Umbilical cord (tissue), 2 donors: Measurements from ENCODE around the gene TRMO. TPM values are rescaled to one million over a fixed set of nuclear protein-coding genes. Genes with fewer than 3 reads are reported as not detected.
"Not testable (repeated sequence)": the region's sequence is repeated elsewhere in the genome, so short reads cannot be mapped to it uniquely, and the experiment has no call there.

Experiments
- DNase-seq: peaks from one replicate; pipeline ENCODE4 v3.0.0-alpha.2; 2015; ENCODE audit warnings: low spot score
- total RNA-seq: library from RNA; depleted of rRNA; stranded (reverse); fragments of >200 nt; gene quantifications from one replicate; pipeline ENCODE4 v1.2.3, GENCODE V29; 2014; ENCODE audit warnings: low replicate concordance; ENCODE audit not compliant: insufficient read depth

TRMO gene, protein sequence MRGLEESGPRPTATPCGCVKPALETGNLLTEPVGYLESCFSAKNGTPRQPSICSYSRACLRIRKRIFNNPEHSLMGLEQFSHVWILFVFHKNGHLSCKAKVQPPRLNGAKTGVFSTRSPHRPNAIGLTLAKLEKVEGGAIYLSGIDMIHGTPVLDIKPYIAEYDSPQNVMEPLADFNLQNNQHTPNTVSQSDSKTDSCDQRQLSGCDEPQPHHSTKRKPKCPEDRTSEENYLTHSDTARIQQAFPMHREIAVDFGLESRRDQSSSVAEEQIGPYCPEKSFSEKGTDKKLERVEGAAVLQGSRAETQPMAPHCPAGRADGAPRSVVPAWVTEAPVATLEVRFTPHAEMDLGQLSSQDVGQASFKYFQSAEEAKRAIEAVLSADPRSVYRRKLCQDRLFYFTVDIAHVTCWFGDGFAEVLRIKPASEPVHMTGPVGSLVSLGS
- 37.1 TPM for total RNA-seq

DNA sequence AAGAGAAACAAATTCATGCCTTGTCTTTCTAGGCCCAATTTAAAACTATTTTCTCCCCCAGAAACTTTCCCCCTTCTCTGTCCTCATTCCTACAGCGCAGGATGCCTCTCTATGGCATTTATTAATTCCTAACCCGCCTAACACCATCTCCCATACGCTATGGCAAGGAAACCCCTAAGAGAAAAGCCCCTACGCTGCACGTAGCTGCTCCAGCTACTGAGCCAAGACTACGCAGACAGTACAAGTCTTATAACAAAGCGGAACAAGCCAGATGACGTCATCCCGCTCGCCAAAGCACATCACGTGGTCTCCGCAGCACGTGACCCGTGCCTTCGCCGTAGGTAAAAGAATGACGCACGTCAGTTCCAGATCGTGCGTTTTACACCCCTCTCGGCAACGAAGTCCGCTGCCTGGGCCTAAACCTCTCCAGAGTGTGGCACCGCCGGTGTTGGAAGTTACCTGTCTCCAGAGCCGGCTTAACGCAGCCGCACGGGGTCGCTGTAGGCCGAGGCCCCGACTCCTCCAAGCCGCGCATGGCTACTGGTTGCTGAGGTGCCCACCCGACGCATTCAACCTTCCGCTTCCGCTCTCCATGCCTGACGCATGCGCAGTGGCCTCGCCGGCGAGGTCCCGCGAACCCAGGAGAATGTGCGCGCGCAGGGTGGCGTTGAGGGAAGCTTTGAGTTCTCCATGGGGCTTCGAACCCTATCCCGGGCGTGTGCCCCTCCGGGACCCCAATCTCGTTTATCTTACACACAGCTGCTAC, at the start of gene TRMO:
TSS of gene TRMO (minus strand) at position 542 of the 766 bp plus-strand sequence. CDS start at position 535, 7 bp downstream.
- DNase-seq: peak; percentile 99

DNA sequence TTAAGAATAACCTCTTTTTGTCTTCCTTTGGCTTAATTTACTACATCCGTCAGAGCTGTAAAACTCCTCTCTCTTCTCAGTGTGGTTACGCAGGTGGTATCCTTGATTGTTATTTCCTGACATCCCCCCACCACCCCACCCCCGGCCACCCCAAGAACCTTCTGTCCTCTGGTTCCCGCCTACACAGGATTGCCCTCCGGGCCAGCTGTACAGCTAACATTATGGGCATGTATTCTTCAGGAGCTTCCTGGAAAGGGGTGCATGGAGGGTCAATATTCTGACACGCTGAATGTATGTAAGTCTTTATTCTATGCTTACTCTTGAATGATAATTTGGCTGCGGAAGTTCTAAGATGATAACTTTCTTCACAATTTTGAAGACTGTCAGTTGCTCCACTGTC, 47.9 kb upstream of the TRMO start:
- no peak for DNase-seq

DNA sequence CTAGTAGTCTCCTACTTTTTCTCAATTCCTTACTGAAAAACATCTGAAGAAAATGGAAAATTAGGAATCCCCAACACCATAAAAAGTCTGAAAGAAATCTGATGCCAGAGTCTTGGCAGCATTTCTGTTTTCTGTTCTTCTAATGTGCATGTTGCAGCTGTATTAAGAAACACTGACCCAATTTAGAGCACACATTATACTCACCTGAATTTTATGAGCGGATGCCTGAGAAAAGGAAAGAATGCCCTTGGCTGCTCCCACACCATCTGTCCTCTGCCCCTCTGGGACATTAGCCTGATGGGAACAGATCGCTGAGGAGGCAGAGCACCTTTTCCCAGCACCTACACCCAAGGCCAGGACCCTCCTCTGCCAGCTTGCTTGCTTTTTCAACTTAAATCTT, 46.7 kb upstream of the TRMO start:
- DNase-seq: no peak

DNA sequence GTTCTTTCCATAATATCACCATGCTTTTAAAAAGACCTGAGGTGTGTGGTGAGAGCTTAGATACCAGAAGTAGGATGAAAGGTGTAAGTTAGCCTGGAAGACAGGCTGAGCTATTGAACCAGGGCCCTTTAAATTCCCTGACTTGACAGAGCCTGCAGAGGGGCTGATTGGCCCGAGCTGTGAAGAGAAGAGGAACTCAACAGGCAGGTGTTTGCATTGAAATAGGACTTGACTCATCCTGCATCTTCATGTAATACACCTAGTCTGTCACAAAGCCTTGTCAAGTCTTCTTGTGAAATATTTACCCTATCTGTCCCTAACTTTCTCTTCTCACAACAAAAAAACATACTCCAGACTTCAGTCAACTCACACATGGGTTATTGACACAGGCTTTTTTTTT, 44.2 kb upstream of the TRMO start:
- no peak for DNase-seq

DNA sequence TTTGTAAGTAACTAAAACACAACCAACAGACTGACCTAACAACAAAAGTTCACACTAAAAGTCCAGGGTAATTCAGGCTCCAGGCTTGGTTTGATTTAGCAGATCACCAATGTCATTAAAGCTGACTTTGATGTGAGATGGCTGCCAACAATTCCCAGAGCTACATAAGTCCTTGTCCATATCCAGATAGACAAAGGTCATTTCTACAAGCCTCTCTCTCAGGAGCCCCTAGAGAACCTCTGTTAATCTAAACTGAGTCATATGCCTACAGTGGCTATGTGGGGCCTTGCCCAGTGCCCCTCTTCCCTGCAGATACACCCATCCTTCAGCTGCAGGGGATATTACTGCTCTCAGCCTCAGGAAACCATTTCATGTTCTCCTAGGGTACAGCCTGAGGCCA, 42.6 kb upstream of the TRMO start:
- DNase-seq: no peak

DNA sequence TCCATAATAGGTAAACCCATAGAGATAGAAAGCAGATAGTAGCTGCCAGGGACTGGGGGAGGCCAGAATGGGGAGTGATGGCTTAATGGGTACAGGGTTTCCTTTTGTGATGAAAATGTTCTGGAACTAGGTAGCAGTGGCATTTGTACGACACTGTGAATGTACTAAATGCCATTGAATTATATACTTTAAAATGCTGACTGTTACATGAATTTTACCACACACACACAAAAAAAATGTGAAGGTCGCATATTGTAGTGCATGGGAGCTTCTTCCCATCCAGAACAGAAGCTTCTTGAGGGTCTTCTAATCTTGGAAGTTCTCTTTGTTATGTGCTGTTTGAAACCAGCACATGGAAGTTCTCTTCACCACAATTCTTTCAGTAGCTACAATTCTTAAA, 40.9 kb upstream of the TRMO start:
- no peak for DNase-seq

DNA sequence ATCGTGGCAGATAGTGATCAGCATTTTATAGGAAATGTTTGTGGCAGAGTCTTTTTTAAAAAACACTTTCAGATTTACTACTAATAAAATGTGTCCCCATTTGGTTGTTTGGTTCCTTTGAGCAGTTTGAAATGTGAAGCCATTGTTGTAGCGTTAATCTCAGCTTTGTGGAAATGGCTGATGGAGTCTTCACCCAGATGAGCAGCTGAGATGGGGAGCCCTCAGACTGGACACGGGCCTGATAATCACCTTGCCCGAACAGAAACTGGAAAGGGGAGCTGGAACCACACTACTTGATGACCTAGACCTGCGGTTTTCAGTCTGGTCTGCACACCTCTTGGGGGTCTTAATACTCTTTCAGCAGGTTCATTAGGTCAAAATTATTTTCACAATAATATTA, 40.3 kb upstream of the TRMO start:
- no peak for DNase-seq

DNA sequence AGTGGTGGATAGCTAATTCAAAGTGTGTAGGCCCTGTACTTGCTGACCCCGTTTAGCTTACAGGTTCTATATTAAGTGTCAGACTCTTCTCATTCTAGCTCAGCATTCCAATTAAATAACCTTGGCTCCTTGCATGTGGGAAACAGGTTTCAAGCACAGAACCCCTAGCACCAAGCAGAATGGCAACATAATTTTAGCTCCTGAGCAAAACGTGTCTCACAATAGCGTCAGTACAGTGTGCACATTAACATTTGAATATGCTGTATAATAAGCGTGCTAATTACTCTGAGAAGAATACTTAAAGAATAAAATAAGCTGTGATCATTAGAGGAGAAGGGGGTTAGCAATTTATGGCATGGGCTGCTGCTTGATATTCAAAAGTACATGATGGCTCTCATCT, 39.8 kb upstream of the TRMO start:
- DNase-seq: no peak

DNA sequence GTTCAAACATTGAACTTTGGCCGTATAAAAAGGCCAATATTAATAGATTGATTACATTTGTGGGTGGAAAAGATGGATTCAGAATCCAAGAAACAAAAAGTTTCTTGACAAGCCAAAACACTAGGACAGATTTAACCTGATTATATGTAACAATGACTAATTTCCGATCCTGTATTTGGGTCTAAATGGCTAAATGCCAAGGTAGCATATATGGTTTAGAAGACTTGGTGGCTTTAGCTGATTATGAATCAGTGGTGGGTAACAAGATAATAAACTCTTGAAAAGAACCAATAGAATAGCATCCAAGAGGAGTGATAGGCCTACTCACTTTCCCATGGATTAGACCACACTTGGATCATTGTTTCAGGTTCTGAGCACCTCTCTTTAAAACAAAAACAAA, 39.1 kb upstream of the TRMO start:
- DNase-seq: no peak

DNA sequence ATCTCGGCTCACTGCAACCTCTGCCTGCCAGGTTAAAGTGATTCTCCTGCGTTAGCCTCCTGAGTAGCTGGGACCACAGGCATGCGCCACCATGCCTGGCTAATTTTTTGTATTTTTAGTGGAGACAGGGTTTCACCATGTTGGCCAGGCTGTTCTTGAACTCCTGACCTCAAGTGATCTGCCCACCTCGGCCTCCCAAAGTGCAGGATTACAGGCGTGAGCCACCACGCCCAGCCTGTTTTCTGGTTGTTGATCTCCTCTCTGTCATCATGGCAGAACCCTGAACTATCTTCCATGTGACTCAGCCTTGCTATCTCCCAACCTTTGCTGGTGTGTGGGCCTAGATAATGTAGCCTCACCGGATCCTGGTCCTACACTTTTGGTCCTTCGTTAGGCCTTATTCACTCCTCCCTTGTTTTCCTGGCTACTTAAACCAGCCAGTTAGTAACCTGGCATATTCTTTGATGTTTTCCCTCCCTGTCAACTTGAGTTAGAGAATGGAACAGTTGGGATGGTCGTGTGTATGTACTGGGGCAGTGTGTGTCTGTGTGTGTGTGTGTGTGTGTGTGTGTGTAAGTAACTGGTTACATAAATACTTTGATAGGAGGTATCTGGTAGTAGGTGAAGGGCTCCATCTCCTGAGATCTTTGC, 38.5 kb upstream of the TRMO start:
- not testable (repeated sequence) for DNase-seq

DNA sequence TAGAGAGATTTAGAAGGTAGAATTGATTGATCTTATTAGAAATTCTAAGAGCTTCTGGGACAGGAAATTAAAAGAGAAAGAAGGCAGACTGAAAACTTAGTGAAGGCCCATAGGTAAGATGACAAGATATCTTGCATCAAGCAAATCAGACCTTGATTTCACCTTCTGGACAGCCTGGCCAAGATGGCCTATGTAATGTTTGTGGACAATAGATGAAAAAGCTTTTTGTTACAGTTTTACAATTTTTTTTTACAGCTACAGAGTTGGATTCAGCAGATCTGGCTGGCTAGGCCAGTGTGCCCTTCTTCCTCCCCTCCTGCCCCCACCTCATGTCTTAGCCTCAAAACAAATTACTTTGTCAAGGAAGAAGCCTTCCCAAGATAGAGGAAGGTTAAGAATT, 37.3 kb upstream of the TRMO start:
- DNase-seq: no peak

DNA sequence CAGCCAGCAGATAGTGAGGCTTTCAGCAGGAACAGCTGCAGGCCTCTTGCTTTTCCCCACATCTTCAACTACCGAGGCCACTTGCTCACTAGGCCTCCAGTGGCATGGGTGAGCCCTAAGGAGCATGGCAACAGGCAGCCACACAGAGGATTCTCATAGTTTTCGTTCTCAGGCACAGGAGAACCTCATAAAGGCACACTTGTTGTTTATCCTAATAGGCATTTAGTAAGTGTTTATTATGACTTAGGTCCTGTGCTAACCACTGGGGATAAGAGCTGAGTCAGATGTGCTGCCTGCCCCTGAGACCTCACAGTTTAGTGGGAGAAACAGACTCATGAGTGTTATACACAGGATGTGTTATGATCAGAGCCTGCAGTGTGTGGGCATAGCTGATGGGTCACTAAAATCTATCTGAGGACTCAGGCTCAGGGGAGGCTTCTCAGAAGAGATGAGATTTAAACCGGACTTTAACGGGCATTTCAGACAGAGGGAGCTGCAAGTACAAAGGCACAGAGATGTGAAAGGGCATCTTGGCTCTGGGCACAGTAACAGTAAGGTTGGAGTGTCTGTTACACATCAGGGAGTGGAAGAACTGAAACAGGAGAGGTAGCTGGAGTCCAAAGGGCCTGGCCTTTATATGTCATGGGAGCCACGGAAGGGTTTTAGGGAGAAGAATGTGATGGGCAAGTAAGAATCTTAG, 36.7 kb upstream of the TRMO start:
- DNase-seq: no peak

DNA sequence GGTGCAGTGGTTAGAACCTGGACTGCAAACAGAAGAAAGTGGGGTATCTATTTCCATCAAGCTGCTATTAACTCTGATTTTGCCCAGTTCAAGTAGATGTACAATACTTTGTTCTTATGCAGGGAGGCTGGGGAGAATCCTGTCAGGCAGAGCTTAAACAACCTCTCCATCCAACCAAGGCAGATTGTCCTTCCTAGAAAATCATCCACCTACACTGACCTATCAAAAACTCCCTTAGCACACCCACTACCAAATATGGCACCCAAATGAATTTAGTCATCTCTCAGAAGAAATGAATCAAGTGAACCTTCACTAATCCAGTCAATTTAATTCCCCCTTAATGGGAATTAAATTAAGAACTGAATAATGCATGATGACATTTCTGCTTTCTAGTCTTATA, 34.0 kb upstream of the TRMO start:
- DNase-seq: no peak

DNA sequence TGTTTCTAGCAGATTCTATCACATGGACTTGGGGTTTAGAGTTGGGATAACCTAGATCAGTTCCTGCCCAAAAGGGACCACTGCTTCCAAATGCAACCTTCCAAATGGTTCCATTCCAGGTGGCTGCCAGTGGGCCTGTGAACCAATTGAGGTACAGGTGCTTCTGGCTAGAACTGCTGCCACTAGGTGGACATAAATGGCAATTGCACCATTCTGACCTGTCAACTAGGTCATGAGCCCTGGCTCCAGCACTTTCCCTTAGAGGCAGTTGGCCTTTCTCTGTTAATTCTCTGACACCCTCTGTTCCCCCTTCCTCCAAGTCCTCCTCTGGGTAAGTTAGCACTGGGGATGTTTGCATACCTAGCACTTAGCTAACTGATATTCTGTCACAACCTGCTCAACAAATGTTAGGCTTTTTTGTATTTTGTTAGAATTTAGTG, 32.3 kb upstream of the TRMO start:
- DNase-seq: no peak

DNA sequence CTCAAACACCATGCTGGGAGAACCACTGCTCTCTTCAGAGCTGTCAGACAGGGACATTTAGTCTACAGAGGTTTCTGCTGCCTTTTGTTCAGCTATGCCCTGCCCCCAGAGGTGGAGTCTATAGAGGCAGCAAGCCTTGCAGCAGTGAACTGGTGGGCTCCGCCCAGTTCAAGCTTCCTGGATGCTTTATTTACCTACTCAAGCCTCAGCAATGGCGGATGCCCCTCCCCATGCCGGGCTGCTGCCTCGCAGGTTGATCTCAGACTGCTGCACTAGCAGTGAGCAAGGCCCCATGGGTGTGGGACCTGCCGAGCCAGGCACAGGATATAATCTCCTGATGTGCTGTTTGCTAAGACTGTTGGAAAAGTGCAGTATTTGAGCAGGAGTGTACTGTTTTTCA, 28.6 kb upstream of the TRMO start:
- DNase-seq: not testable (repeated sequence)

DNA sequence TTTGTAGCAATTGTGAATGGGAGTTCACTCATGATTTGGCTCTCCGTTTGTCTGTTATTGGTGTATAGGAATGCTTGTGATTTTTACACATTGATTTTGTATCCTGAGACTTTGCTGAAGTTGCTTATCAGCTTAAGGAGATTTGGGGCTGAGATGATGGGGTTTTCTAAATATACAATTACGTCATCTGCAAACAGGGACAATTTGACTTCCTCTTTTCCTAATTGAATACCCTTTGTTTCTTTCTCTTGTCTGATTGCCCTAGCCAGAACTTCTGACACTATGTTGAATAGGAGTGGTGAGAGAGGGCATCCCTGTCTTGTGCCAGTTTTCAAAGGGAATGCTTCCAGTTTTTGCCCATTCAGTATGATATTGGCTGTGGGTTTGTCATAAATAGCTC, 24.8 kb upstream of the TRMO start:
- not testable (repeated sequence) for DNase-seq

DNA sequence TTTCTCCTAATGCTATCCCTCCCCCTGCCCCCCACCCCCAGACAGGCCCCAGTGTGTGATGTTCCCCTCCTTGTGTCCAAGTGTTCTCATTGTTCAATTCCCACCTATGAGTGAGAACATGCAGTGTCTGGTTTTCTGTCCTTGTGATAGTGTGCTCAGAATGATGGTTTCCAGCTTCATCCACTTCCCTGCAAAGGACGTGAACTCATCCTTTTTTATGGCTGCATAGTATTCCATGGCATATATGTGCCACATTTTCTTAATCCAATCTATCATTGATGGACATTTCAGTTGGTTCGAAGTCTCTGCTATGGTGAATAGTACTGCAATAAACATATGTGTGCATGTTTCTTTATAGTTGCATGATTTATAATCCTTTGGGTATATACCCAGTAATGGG, 23.2 kb upstream of the TRMO start:
- DNase-seq: not testable (repeated sequence)

DNA sequence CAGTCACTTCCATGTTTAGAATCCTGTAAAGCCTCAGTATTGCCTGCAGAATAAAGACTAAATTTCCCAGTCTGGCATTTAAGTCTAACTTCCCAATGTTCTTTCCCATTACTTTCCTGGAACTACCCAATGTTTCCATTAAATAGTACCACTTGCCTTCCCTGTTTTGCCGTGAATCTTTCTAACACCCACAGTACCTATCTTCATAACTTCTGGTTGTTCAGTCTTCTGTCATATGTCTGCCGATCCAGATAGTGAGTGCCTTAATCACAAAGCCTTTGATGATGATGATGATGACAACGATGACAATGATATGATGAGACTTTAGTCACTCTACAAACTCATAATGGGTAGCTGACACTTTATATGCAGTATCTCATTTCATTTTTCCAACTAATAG, 22.3 kb upstream of the TRMO start:
- no peak for DNase-seq

DNA sequence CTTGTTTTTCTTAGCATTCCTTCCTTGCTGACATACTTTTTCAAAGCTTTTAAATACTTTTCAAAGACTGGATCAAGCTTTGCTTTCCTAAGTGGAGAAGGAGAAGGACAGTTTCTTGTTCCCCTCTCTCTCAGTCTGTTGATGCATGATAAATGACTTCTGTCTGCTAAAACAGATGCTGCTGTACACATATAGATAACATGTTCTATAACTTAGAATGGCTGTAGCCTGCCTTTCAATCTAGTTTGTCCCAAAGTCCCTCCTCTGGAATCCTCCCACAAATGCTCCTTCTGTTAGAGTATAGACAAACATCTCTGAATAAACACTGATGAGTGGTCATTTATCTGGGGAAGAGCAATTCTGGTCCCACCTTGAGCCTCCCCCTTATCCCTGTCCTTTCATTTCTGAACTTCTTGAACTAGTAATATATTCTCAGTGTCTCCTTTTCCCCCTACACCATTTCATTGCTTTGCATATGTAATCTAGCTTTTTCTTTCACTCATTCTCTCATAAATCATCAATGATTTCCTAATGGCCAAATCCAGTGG, 21.1 kb upstream of the TRMO start:
- no peak for DNase-seq

DNA sequence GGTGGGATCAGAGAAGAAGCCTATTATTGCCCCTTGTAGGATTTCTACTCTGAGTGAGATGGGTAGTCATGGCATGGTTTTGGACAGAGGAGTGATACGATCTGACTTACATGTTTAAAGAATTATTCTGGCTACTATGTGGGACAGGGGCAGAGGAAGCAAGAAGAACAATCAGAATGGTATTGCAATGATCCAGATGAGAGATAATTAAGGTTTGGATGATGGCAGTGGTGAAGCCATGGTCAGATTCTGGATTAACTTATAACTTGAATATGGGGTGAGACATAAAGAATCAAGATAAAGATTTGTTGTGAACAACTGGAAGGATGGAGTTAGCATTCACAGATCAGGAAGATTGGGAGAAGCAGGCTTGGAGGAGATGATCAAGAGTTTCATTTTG, 19.0 kb upstream of the TRMO start:
- DNase-seq: no peak

DNA sequence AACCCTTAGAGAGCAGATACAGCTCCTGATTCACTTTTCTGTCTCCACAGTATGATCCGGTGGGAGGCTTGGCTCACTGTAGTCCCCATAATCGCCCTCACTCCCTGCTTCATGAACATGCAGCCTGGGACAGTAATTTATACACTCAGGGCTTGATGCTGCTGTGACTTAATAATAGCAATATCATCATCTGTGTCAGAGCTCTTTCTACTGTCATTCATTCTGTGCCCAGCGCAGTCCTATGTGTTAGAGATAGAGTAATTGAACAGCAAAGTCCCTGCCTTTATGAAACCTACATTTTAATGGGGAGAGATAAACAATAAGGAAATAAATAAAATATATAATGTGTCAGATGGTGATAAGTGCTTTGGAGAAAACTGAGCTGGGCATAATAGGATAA, 18.4 kb upstream of the TRMO start:
- no peak for DNase-seq
